Measurements from ENCODE around the gene TMEM145.
"Not testable (repeated sequence)": the region's sequence is repeated elsewhere in the genome, so short reads cannot be mapped to it uniquely, and the experiment has no call there.

The TMEM145 gene

DNA sequence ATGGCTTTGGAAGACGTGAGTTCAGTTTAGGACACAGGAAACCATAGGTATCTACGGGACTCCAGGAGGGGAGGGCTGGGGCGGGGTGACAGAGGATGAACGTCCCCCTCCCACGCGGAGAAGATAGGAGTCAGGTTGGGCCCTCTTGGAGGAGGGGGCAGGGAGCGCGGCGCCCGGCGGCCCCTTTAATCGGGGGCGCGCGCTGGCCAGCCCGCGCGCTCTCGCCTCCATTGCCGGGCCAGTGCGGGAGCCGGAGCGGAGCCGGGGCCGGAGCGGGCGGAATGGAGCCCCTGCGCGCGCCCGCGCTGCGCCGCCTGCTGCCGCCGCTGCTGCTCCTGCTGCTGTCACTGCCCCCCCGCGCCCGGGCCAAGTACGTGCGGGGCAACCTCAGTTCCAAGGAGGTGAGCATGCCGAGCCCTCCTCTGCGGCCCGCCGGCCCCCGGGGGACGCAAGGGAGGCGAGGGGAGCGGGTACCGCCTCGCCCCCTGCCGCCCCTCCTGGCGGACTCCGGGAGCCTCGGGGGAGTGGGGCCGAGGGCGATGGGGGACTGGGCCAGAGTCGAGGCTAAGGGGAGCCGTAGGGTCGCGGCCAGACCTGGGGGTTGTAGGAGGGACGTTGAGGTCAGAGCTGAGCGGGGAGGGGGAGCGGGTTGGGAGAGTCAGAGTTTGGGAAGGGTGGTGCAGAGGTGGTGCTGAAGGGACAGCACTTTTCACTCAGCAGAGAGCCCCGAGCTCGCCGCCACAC, at the start of gene TMEM145:
TMEM145 (plus strand) TSS at position 214 of the 744 bp plus-strand sequence; CDS start at position 282, 68 bp downstream.
- peak; percentile 53 for DNase-seq

DNA sequence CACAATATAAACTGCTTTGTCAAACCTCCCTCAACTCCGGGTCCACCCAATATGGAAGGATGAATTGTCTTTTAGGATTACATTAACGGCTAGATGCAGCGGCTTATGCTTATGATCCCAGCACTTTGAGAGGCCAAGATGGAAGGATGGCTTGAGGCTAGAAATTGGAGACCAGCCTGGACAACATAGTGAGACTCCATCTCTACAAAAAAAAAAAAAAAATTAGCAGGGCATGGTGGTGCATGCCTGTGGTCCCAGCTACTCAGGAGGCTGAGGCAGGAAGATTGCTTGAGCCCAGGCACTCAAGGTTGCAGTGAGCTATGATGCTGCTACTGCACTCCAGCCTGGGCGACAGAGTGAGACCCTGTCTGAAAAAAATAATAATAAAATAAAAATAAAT, 47.0 kb upstream of the TMEM145 start:
- not testable (repeated sequence) for DNase-seq

DNA sequence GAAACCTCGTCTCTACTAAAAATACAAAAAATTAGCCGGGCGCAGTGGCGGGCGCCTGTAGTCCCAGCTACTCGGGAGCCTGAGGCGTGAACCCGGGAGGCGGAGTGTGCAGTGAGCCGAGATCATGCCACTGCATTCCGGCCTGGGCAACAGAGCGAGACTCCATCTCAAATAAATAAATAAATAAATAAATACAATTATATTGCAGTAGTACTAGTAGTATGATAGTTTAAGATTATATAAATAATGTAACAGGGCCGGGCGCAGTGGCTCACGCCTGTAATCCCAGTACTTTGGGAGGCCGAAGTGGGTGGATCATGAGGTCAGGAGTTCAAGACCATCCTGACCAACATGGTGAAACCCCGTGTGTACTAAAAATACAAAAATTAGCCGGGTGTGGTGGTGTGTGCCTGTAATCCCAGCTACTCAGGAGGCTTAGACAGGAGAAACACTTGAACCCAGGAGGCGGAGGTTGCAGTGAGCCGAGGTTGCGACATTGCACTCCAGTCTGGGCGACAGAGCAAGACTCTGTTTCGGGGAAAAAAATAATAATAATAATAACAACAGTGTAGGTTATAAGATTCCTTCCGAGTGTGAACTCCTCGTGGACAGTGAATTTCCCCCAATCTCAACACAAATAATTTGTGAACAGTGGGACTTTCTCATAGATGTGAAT, 46.0 kb upstream of the TMEM145 start:
- not testable (repeated sequence) for DNase-seq

DNA sequence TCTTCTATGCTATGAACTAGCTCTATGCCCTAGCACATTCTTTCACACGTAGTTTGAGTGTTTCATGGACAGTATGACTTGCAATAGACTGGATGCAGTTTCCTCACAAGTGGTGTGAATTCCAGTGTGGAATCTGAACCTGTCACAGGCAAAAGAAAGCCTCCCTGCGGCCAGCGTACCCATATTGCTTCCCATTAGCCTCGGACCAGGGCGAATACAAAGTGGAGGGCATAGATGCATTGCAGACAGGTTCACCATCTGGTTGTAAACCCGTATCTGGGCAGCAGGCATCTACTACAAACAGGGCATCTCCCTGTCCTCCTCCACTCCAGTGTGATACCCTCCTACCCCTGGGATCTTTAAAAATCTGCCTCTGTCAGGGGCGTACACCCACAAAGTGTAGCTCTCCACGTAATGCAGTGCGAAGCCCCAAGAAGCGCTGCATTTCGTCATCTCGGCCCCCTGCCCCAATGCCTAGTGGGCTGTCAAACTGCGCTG, 45.4 kb upstream of the TMEM145 start:
- DNase-seq: no peak

DNA sequence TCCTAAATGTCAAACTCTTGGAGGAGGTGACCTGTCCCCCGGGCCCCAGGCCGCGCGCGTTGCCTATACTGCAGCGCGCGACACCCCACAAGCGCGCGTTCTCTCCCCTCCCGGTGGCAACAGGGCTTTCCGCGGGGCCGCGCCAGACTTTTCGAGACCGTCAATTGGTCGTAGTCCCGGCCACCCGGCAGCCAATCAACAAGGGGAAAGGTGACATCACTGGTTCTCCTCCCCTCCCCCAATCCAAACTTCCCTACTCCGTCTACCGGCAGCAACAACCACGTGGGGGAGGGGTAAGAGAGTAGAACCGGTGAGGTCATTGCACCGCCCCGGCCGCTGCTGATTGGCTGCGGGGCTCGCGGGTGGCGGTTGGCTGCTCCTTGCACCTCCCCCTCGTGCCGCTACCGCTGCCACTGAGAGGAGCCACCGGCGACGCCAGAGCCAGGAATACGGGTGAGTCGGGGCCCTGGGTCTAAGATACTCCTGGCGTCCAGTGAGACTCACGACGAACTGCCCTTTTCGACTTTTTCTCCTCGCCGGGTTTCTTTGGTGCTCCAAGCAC, 44.9 kb upstream of the TMEM145 start:
- DNase-seq: peak; percentile 98

DNA sequence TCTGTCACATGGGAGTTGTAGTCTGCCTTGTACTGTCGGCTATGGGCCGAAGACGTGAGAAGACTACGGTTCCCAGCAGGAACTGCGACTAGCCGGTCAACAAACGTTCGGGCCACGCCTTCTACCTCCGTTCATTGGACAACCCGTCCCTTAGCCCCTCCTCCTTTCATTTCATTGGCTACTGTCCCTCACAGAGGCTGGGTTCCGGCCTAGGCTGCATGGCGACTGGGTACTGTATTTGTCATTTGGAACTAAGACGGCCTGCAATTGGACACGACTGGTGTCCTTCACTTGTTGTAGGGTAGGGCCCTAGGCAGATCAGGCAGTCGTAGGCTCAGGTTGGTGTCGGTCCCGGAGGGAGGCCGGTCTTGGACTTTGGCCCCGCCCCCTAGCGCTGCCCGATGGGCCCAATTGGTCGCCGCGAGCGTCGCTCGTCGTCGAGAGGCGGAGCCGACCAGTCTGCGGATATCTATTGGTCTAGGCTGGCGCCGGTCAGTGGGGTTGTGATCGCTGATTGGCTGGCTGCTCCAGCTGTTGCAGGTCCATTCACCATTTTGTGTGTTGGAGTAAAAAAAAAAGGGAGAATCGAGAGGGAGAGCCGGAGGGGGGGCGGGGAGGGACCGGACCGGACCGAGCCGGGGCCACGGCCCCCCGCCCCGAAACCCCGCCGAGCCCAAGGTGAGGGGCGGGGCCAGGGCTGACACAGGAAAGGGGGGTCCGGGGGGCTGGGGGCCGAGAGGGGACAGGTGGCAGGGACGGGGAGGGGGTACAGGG, 44.2 kb upstream of the TMEM145 start, which contains the start of gene CIC:
CIC (plus strand) TSS at position 549 of the 774 bp plus-strand sequence. CDS start 2,532 bp downstream, outside the sequence.
- DNase-seq: peak; percentile 99

DNA sequence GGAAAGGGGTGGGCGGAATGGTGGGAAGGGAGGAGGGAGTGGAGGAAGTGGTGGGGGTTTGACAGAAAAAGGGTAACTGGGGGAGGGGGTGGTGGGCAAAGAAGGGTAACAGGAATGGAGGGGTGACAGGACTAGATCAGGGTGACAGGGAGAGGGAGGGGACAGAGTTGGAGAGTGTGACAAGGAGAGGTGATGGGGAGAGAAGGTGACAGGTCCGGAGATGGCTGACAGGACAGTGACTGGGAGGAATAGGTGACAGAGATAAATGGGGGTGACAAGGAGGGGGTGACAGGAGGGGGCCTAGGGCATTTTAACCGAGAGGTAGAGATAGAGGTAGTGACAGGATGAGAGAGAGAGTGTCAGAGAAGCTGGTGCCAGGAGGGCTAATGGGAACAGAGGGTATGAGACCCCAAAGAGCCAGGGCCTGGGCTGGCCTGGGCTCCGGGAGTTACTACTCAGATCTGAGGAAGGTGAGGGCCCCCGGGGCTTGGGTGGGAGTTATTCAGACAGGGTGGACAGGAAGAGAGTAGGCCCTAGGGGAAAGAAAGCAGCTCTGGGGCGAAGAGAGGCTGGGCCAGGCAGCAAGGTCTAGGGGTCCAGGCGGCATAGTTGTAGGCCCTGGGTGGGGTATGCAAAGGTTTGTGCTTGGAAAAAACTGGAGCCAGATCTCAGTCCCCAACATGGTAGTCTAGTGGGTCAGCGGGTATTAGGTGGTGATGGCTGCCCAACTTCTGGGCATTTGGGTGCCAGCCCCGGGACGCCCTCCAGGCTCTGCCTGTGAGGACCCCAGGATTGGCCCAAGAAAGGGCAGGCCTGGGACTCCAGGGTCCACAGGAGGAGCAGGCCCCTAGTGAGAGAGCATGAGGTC, 43.4 kb upstream of the TMEM145 start:
- DNase-seq: no peak

DNA sequence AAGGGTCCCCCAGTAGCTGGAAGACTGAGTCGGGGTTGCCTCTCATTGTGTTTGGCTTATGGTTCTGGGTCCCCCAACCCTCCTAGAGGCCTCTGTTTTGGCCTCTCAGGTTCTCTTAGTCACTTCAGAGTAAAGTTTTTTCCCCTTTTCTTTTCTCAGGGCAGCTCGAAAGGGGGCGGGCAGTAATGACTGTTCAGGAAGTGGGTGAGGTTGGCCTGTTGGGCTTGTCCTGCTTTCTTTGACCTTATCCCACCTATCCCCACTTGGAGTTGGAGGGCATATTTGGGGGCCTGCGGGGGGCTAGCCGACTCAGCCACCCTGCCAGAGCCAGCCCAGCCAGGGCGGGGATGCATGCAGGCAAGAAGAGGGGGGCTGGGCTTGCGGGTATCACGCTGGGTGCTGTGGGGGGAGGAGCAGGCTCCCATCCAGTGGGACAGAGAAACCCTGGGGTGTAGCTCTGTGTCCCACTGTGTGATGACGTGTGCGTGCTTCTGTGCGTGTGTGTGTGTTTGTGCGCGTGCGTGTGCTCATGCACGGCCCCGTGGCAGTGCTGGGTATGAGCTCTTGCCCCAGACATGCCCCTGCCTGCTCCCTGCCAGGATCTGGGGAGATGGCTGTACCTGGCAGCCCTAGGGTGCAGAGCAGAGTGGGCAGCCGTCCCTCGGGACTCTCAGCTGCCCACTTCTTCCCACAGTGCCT, 42.6 kb upstream of the TMEM145 start:
- no peak for DNase-seq

DNA sequence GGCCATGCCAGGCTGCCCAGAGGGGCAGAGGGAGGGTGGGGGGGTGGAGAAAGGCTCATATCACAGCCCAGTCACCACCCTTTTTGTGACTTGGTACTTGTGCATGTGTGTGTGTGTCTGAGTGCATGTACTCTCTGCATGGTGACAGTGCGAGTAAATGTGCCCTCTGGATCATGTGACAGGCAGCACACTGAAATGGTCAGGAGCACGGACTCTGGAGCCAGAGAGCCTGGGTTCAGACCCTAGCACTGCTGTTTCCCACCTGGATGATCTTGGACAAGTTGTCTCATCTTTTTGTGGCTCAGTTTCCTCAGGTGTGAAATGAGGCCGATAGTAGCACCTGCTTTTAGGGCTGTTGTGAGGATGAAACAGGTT, 42.1 kb upstream of the TMEM145 start:
- DNase-seq: no peak

DNA sequence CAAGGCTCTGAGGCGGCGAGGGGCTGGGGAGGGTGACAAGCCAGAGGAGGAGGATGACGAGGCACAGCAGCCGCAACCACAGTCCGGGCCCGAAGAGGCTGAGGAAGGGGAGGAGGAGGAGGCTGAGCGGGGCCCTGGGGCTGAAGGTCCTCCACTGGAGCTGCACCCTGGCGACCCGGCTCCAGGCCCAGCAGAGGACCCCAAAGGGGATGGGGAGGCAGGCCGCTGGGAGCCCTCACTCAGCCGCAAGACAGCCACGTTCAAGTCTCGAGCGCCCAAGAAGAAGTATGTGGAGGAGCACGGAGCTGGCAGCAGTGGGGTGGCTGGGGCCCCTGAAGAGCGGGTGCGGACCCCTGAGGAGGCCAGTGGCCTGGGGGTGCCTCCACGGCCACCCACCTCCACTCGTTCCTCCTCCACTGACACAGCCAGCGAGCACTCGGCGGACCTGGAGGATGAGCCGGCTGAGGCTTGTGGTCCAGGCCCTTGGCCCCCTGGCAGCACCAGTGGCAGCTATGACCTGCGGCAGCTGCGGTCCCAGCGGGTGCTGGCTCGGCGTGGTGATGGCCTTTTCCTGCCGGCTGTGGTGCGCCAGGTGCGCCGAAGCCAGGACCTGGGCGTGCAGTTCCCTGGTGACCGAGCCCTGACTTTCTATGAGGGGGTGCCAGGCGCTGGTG, 41.1 kb upstream of the TMEM145 start:
- DNase-seq: no peak

DNA sequence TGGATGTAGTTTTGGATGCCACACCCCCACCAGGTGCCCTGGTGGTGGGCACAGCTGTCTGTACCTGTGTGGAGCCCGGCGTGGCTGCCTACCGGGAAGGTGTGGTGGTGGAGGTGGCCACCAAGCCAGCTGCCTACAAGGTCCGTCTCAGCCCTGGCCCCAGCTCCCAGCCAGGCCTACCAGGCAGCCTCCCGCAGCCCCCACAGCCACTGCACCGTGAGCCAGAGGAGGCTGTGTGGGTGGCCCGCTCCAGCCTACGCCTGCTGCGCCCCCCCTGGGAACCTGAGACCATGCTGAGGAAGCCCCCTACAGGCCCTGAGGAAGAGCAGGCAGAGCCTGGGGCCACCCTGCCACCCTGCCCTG, 40.6 kb upstream of the TMEM145 start:
- DNase-seq: no peak

DNA sequence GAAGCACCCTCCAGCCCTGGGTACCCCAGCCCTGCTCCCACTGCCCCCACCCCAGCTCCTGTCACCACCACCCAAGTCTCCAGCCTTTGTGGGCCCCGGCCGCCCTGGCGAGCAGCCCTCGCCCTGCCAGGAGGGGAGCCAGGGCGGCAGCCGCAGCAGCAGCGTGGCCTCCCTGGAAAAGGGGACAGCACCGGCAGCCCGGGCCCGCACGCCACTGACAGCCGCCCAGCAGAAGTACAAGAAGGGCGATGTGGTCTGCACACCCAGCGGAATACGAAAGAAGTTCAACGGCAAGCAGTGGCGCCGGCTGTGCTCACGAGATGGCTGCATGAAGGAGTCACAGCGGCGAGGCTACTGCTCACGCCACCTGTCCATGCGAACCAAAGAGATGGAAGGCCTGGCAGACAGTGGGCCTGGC, 40.1 kb upstream of the TMEM145 start:
- DNase-seq: no peak

DNA sequence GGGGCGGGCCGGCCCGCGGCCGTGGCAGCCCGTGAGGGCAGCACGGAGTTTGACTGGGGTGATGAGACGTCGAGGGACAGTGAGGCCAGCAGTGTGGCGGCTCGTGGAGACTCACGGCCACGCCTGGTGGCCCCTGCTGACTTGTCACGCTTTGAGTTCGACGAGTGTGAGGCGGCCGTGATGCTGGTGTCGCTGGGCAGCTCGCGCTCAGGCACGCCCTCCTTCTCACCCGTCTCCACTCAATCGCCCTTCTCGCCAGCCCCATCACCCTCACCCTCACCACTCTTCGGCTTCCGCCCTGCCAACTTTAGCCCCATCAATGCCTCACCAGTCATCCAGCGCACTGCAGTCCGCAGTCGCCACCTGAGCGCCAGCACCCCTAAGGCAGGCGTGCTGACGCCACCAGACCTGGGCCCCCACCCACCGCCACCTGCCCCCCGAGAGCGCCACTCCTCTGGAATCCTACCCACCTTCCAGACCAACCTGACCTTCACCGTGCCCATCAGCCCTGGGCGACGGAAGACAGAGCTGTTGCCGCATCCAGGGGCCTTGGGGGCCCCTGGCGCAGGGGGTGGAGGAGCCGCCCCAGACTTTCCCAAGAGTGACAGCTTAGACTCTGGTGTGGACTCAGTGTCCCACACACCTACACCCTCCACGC, 39.6 kb upstream of the TMEM145 start:
- no peak for DNase-seq

DNA sequence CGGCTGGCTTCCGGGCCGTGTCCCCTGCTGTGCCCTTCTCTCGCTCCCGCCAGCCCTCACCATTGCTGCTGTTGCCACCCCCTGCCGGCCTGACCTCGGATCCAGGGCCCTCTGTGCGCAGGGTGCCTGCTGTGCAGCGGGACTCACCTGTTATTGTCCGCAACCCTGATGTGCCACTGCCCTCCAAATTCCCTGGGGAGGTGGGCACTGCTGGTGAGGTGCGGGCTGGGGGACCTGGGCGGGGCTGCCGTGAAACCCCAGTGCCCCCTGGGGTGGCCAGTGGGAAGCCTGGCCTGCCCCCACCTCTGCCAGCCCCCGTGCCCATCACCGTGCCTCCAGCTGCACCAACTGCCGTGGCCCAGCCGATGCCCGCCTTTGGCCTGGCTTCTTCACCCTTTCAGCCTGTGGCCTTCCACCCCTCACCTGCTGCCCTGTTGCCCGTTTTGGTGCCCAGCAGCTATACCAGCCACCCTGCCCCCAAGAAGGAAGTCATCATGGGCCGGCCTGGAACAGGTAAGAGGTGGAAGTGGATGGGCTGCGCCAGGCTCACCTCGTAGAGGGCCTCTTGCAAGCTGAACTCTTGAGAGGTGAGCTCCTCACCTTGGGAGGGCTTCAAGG, 38.9 kb upstream of the TMEM145 start:
- no peak for DNase-seq

DNA sequence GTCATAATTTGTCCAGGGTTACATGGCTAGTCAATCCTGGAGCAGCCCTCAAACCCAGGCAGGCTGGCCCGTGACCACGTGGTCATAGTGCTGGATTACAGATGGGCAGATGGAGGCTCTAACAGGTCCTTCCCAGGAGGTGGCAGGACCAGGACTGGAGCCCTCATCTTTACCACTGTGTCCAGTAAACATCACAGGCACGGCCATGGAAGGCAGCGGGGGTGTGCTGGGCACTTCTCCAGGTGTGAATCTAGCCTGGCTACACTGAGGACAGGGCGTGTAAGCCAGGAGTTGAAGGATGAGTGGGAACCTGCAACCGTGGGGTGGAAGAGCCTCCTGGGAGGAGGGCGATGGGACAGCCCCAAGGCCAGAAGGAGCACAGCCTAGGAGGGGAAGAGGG, 38.0 kb upstream of the TMEM145 start:
- DNase-seq: no peak

DNA sequence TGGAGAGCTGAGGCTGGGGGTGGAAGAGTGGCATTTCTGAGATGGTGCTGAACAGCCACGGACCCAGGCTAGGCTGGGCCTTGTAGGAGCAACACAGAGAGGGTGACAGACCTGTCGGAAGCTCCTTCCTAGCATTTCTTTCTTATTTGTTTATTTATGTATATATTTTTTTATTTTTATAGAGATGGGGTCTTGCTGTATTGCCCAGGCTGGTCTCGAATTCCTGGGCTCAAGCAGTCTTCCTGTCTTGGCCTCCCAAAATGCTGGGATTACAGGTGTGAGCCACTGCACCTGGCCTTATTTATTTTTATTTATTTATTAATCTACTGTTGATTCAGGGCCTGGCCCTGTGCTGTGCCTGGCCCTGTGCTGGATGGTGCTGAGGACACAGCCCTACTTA, 37.6 kb upstream of the TMEM145 start:
- DNase-seq: no peak

DNA sequence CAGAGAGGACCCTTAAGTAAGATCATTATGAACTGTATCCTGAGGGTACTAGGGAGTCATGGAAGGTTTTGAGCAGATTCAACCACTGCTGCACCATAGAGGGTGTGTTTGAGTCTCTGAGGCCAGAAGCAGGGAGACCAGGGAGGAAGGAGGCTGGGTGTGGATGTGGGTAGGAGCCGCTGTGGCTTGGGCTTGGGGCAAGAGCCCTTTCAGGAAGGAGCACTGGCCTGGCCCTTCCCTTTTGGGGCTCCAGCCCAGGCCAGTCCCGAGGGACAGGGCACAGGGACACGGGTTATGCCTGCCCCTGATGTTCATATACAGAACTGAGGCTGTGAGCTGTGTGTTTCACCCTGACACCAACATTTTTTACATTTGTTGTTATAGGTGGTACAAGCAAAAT, 36.8 kb upstream of the TMEM145 start:
- DNase-seq: no peak

DNA sequence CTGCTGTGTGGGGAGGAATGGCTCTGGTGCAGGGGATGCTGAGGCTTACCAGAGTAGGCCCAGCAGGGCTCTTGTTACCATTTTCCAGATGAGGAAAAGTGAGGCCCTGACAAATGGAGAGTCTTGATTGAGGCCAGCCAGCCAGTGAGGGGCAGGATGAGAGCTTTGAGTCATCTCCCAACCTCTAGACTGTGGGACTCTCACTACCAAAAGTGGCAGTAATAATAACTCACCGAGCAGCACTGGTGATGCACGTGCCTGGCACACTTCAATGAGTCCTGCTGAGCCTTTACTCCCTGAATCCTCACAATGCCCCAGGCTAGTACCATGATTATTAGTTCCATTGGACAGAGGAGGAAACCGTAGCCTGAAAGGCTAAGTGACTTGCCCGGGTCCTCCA, 36.3 kb upstream of the TMEM145 start:
- DNase-seq: no peak

DNA sequence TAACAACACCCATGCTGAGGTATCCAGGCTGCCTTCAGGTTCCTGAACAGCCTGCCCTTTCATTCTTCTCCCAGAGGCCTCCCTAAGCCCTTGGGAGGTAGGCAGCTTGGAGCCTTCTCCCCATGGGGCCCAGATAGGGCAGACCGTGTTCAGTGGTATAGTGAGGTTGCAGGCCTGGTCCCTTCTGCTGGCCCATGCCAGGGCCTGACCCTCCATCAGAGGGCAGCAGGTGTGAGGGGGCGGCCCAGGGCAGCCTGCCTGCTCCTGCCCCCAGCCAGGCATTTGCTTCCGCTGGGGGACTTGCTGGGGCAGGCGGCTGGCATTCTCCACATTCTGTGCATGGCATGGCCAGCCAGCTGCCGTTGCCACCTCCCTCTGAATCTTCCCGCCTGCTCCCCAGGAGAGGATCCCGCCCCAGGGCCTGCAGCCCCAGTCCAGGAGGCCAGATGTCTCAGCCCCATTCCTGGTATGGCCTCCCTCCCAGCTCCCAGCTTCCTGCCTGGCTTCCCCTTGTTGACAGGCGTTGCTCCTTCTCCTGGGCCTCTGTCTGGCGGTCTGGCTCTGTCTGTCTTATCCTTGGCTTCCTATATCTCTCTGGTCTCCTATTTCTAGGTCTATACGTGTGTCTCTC, 35.2 kb upstream of the TMEM145 start:
- DNase-seq: no peak

Data from NCI-H774 (cell line).